Chondrocyte (in vitro differentiated cells): ENCODE measurements around the gene LTK. TPM values are rescaled to one million over a fixed set of nuclear protein-coding genes. Genes with fewer than 3 reads are reported as not detected.

Experiments used
- DNase-seq: peaks from one replicate; pipeline ENCODE4 v3.0.0; 2021; ENCODE audit warnings: mixed read lengths, low spot score
- H3K27ac Mint-ChIP-seq: one replicate; pipeline ENCODE4 v1.8.0; 2021; ENCODE audit warnings: mild to moderate bottlenecking, moderate library complexity, mixed read lengths; ENCODE audit not compliant: unreplicated experiment
- H3K27me3 Mint-ChIP-seq: 2 replicates; pipeline ENCODE4 v1.8.0; 2021; ENCODE audit warnings: low read depth, mixed read lengths
- H3K36me3 Mint-ChIP-seq: 2 replicates; pipeline ENCODE4 v1.8.0; 2021; ENCODE audit warnings: low read depth, mixed read lengths
- H3K4me1 Mint-ChIP-seq: 2 replicates; pipeline ENCODE4 v1.8.0; 2021; ENCODE audit warnings: low read depth, mild to moderate bottlenecking, mixed read lengths
- H3K4me3 Mint-ChIP-seq: one replicate; pipeline ENCODE4 v1.8.0; 2021; ENCODE audit warnings: mild to moderate bottlenecking, moderate library complexity, mixed read lengths; ENCODE audit not compliant: unreplicated experiment
- H3K9me3 Mint-ChIP-seq: 2 replicates; pipeline ENCODE4 v1.8.0; 2021; ENCODE audit warnings: low read depth, mixed read lengths
- total RNA-seq: library from RNA; stranded (reverse); gene quantifications from 3 replicates; pipeline ENCODE4 v1.2.1, GENCODE V29; 2021
- TF ChIP-seq, protein P1 (sequence below): fragments of 200-600 bp; sonication (generic); IDR thresholded peaks from 2 replicates; pipeline ENCODE4 v1.5.0; 2021; ENCODE audit warnings: antibody characterized with exemption, mild to moderate bottlenecking, moderate library complexity

Gene LTK
- total RNA-seq, 1 donor from 2014 or later = 1.0 TPM

DNA sequence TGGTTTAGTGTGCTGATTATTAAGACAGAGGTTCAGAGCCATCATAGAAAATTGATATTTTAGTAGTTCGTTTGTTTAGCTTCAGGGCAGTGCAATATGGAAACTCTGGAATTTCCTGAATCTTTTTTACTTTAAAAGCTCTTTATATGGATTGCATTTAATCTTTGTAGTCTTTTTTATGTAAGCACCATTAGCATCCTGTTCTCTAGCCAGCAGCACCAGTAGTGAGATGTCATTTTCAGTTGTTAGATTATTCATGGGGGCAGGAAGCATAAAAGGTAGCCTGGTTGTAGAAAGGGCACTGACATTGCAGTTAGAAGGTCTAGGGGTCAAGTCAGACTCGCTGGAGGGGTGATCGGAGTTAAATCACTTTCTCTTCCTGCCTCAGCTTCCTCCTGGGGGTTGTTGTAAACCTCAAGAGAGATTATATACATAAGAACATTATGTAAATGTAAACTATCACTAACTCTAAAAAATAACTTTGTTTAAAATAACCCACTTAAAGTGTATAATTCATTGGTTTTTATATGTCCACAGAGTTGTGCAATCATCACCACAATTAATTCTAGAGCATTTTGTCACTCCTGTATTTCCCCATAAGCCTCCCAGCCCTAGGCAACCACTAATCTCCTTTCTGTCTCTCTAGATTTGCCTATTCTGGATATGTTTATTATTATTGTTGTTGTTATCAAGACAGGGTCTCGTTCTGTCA lies 51.4 kb downstream of the LTK start:
- Mint-ChIP-seq H3K4me3 (no peak overlapping the region), H3K9me3 (no peaks in the 10 kb centered on the region), H3K4me1 (peaks cover 5% of the 10 kb centered on the region), H3K27me3 (no peaks in the 10 kb centered on the region), H3K36me3 (peaks cover 27% of the 10 kb centered on the region), H3K27ac (no peak overlapping the region)
- DNase-seq = no peak
- TF ChIP-seq, protein P1, sequence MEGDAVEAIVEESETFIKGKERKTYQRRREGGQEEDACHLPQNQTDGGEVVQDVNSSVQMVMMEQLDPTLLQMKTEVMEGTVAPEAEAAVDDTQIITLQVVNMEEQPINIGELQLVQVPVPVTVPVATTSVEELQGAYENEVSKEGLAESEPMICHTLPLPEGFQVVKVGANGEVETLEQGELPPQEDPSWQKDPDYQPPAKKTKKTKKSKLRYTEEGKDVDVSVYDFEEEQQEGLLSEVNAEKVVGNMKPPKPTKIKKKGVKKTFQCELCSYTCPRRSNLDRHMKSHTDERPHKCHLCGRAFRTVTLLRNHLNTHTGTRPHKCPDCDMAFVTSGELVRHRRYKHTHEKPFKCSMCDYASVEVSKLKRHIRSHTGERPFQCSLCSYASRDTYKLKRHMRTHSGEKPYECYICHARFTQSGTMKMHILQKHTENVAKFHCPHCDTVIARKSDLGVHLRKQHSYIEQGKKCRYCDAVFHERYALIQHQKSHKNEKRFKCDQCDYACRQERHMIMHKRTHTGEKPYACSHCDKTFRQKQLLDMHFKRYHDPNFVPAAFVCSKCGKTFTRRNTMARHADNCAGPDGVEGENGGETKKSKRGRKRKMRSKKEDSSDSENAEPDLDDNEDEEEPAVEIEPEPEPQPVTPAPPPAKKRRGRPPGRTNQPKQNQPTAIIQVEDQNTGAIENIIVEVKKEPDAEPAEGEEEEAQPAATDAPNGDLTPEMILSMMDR = no peak

Other genes starting within 250 kb of the LTK start
- gene OIP5, start 181.2 kb downstream of the LTK start, total RNA-seq = 1.1 to 2.8 TPM (median 1.8 TPM) in 3 replicates
- gene NUSAP1, start 180.9 kb downstream of the LTK start, total RNA-seq = 12.9 to 15.7 TPM (median 12.9 TPM) in 3 replicates
- gene NDUFAF1, start 111.3 kb downstream of the LTK start, total RNA-seq = 17.3 to 23.0 TPM (median 19.8 TPM) in 3 replicates
- gene RTF1, start 96.7 kb downstream of the LTK start, total RNA-seq = 30.5 to 42.7 TPM (median 31.0 TPM) in 3 replicates
- 0.32 to 0.36 TPM in 2 of 3 replicates, not detected in the other for gene ITPKA, start 20.0 kb downstream of the LTK start, total RNA-seq
- gene RPAP1, start 30.4 kb upstream of the LTK start, total RNA-seq = 25.5 to 38.1 TPM (median 29.9 TPM) in 3 replicates
- 11.8 to 20.3 TPM (median 16.4 TPM) in 3 replicates for gene TYRO3, start 45.4 kb upstream of the LTK start, total RNA-seq
- 38.0 to 39.4 TPM (median 38.3 TPM) in 3 replicates for gene MGA, start 146.6 kb upstream of the LTK start, total RNA-seq